ENCODE measurements around the gene IL22RA1.

- TF ChIP-seq NFYB (CRISPR knock-in tag; conservative IDR thresholded peaks at IDR 0.05; ENCODE audit: low read depth) (no peak), SMAD3 (CRISPR knock-in tag; IDR thresholded peaks at IDR 0.05; ENCODE audit: borderline replicate concordance) (no peak), CTCF (IDR thresholded peaks at IDR 0.05) (no peak), GABPB1 (CRISPR knock-in tag; IDR thresholded peaks at IDR 0.05) (no peak), ZNF423 (CRISPR knock-in tag; IDR thresholded peaks at IDR 0.05) (no peak), STAT6 (CRISPR knock-in tag; conservative IDR thresholded peaks at IDR 0.05; ENCODE audit: low read depth) (no peak), RORB (CRISPR knock-in tag; IDR thresholded peaks at IDR 0.05) (no peak), ETV6 (CRISPR knock-in tag; IDR thresholded peaks at IDR 0.05) (no peak), ZNF512 (CRISPR knock-in tag; IDR thresholded peaks at IDR 0.05; ENCODE audit: borderline replicate concordance) (no peak), HMGXB4 (CRISPR knock-in tag; IDR thresholded peaks at IDR 0.05) (no peak), USF2 (CRISPR knock-in tag; IDR thresholded peaks at IDR 0.05) (no peak), EMX1 (CRISPR knock-in tag; IDR thresholded peaks at IDR 0.05) (no peak), RELA (CRISPR knock-in tag; IDR thresholded peaks at IDR 0.05; ENCODE audit: borderline replicate concordance) (no peak)
These were observed 53.8 kb downstream of the IL22RA1 start for GRCh38 chr1:24089027-24089742.
